ENCODE results near the gene PDGFB. TPM values are rescaled to one million over a fixed set of nuclear protein-coding genes. Genes with fewer than 3 reads are reported as not detected.

PDGFB gene
- total and polyA plus RNA-seq, 2 of the 4 experiments (the other 2 are of a cell fraction) = 0.07 TPM; not detected in 1

DNA sequence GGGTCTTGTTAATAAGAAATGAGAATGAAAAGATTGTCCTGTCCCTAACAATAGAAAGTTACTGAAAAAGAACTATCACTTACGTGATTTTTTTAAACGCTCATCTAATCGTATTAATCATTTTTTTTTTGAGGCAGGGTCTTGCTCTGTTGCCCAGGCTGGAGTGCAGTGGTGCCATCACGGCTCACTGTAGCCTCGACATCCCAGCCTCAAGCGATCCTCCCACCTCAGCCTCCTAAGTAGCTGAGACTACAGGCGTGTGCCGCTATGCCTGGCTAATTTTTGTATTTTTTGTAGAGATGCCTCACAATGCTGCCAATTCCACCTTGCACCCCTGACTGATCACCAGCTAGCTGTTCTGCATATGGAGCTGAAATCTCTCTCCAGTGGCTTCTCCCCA lies 15.7 kb downstream of the PDGFB start:
- H2AFZ ChIP-seq (replicated peaks; ENCODE audit: low read length, poor library complexity) = no peak overlapping the region
- H3K56ac ChIP-seq (ENCODE audit: extremely low read depth, insufficient read depth, low read length) = no peak overlapping the region
- CTCF ChIA-PET = interaction anchor here (0.5 kb wide), 1 partner anchor 1723 kb away, joined by 3 read pairs; no protein-coding TSS in a partner anchor
- POLR2A ChIA-PET (ENCODE audit: unreplicated experiment) = no interaction called here
- in situ Hi-C loops (cut with MboI; ENCODE audit: low sequenced_read_pairs) = no loop called here
- TF ChIP-seq ELK1 (IDR thresholded peaks at IDR 0.05; ENCODE audit: borderline replicate concordance, low read depth, low read length) (no peak), MAZ (IDR thresholded peaks at IDR 0.05; ENCODE audit: borderline replicate concordance, low read depth, low read length) (no peak), USF2 (IDR thresholded peaks at IDR 0.05; ENCODE audit: low read depth, low read length) (no peak), RFX5 (IDR thresholded peaks at IDR 0.05; ENCODE audit: low read depth, low read length) (no peak), RCOR1 (IDR thresholded peaks at IDR 0.05; ENCODE audit: insufficient replicate concordance, low read length) (no peak), CHD1 (IDR thresholded peaks at IDR 0.05; ENCODE audit: low read depth, low read length) (no peak), BHLHE40 (IDR thresholded peaks at IDR 0.05; ENCODE audit: low read depth, low read length) (no peak)
- TF ChIP-seq, protein P1, sequence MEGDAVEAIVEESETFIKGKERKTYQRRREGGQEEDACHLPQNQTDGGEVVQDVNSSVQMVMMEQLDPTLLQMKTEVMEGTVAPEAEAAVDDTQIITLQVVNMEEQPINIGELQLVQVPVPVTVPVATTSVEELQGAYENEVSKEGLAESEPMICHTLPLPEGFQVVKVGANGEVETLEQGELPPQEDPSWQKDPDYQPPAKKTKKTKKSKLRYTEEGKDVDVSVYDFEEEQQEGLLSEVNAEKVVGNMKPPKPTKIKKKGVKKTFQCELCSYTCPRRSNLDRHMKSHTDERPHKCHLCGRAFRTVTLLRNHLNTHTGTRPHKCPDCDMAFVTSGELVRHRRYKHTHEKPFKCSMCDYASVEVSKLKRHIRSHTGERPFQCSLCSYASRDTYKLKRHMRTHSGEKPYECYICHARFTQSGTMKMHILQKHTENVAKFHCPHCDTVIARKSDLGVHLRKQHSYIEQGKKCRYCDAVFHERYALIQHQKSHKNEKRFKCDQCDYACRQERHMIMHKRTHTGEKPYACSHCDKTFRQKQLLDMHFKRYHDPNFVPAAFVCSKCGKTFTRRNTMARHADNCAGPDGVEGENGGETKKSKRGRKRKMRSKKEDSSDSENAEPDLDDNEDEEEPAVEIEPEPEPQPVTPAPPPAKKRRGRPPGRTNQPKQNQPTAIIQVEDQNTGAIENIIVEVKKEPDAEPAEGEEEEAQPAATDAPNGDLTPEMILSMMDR (conservative IDR thresholded peaks at IDR 0.05; ENCODE audit: low read depth, low read length) = no peak
- peaks cover 5% of the 10 kb centered on the region; the same call in 1 of the 2 replicates for H3K9me3 ChIP-seq (ENCODE audit: control insufficient read depth, insufficient read depth, low read length)
- H2AK9ac ChIP-seq (replicated peaks; ENCODE audit: low read depth, low read length, poor library complexity) = no peak overlapping the region
- no peaks in the 10 kb centered on the region for H3K36me3 ChIP-seq (ENCODE audit: control insufficient read depth, insufficient read depth, low read length)
- no peaks in the 10 kb centered on the region for H3K79me1 ChIP-seq (ENCODE audit: low read depth in 1 of 2, low read length in 2 of 2)
- H3K4ac ChIP-seq (ENCODE audit: low read depth, low read length) = no peak overlapping the region
- intact Hi-C loops (cut with micrococcal nuclease) = no loop called here
- DNase-seq (no peak), ATAC-seq (ENCODE audit: low read depth) (no peak)
- no peak overlapping the region for H2AK5ac ChIP-seq (ENCODE audit: low read depth, low read length)
- H3K27me3 ChIP-seq (ENCODE audit: control insufficient read depth, insufficient read depth, low read length) = peaks cover 1% of the 10 kb centered on the region; the same call in 1 of the 2 replicates
- no peak overlapping the region for H3K9ac ChIP-seq (ENCODE audit: low read depth, low read length)
- H3K23ac ChIP-seq (ENCODE audit: low read depth, low read length) = no peak overlapping the region
- H2BK20ac ChIP-seq (ENCODE audit: low read depth, low read length) = no peak overlapping the region
- H2BK15ac ChIP-seq (ENCODE audit: low read depth, low read length) = no peak overlapping the region
- no peak overlapping the region for H3K14ac ChIP-seq (replicated peaks; ENCODE audit: low read depth, low read length)
- no peak overlapping the region for H4K5ac ChIP-seq (ENCODE audit: low read depth, low read length)
- H3K4me1 ChIP-seq (ENCODE audit: control insufficient read depth, insufficient read depth, low read length) = peaks cover 3% of the 10 kb centered on the region; the same call in 1 of the 2 replicates
- no peak overlapping the region for H3K27ac ChIP-seq (ENCODE audit: insufficient read depth, low read length)
- no TSS peak for BruUV-seq (replicated peaks)
- no peak overlapping the region for H3K4me3 ChIP-seq (ENCODE audit: insufficient read depth, low read depth, low read length)
- dilution Hi-C loops (cut with HindIII; ENCODE audit: low sequenced_read_pairs, unreplicated experiment) = no loop called here
- H3K18ac ChIP-seq (ENCODE audit: low read depth, low read length) = no peak overlapping the region
- H2BK5ac ChIP-seq (ENCODE audit: low read depth, low read length, poor library complexity, severe bottlenecking) = no peak overlapping the region
- 77% methylated on average over 3 of the region's 8 CpGs; no CpG with 5 or more reads in 1 of the 2 experiments for WGBS, 2 experiments (ENCODE audit: extremely low coverage in 2 of 2, insufficient read length in 1 of 2)
- H4K20me1 ChIP-seq (ENCODE audit: insufficient read depth, low read length) = no peaks in the 10 kb centered on the region
- no peak overlapping the region for H4K8ac ChIP-seq (ENCODE audit: low read depth in 2 of 2, low read length in 2 of 2)
- H4K91ac ChIP-seq (ENCODE audit: insufficient read depth, low read depth, low read length) = no peak overlapping the region
- no peak overlapping the region for H3K4me2 ChIP-seq (ENCODE audit: low read depth, low read length)
- no peaks in the 10 kb centered on the region for H3K9me1 ChIP-seq (ENCODE audit: insufficient read depth, low read length)
- no peak overlapping the region for H2BK120ac ChIP-seq (ENCODE audit: low read depth, low read length)

All from IMR-90 (cell line).